Measurements from ENCODE around the gene TUNAR.
"Not testable (repeated sequence)": the region's sequence is repeated elsewhere in the genome, so short reads cannot be mapped to it uniquely, and the experiment has no call there.

Gene TUNAR

DNA sequence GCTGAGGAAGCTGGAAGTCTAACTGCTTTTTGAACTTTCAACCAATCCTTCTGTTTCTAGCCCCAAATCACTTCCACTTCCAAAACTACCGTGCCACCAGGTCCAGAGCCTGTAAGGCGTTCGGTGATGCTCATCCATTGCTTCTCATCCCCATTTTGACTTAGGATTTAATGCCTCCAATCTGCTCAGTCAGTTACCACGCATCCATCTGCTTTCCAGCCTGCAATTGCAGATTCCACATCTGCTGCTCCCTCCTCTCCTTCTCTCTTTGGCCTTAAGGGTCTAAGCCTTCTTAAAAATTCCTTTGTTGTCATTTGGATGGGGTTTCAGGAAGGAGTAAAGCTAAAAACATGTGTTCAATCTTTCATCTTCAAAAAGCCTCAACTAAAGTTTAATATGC, 74.7 kb downstream of the TUNAR start:
- H3K27me3 Mint-ChIP-seq (ENCODE audit: low read depth): no peaks in the 10 kb centered on the region
- H3K36me3 Mint-ChIP-seq (ENCODE audit: low read depth): no peaks in the 10 kb centered on the region
- no peaks in the 10 kb centered on the region for H3K4me1 Mint-ChIP-seq (ENCODE audit: low read depth)
- no peak overlapping the region for H3K27ac Mint-ChIP-seq
- no peak overlapping the region for H3K4me3 Mint-ChIP-seq
- H3K9me3 Mint-ChIP-seq: no peaks in the 10 kb centered on the region
- DNase-seq (ENCODE audit: low spot score): no peak

DNA sequence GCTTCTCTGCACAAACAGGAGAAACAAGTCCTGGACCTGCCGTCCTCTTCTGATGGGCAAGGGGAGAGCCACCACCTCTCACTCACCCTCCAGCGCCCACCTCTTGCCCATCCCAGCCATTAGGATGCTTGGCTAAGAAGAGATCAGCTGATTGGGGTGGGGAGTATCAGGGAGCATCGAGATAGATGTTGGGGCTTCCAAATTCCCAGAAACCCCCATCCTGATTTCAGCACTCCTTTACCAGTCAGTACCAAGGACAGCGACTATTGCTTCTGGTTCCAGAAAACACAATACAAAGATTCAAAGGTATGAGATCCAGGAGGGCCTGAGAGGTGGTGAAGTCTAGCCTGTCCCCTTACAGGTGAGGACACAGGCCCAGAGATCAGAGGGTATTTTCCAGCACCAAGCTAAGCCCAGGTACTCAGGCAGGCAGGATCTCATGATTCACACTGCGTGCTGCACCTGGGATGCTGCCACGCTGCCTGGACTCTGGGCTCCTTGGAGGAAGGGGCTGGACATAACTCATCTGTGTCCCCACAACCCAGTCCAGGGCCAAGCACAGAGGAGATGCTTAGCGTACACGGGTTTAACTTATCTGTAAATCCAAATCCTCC, 76.6 kb downstream of the TUNAR start:
- Mint-ChIP-seq H3K27me3 (ENCODE audit: low read depth) (no peaks in the 10 kb centered on the region), H3K4me1 (ENCODE audit: low read depth) (no peaks in the 10 kb centered on the region), H3K9me3 (no peaks in the 10 kb centered on the region), H3K4me3 (no peak overlapping the region), H3K27ac (no peak overlapping the region), H3K36me3 (ENCODE audit: low read depth) (no peaks in the 10 kb centered on the region)
- DNase-seq (ENCODE audit: low spot score): no peak

DNA sequence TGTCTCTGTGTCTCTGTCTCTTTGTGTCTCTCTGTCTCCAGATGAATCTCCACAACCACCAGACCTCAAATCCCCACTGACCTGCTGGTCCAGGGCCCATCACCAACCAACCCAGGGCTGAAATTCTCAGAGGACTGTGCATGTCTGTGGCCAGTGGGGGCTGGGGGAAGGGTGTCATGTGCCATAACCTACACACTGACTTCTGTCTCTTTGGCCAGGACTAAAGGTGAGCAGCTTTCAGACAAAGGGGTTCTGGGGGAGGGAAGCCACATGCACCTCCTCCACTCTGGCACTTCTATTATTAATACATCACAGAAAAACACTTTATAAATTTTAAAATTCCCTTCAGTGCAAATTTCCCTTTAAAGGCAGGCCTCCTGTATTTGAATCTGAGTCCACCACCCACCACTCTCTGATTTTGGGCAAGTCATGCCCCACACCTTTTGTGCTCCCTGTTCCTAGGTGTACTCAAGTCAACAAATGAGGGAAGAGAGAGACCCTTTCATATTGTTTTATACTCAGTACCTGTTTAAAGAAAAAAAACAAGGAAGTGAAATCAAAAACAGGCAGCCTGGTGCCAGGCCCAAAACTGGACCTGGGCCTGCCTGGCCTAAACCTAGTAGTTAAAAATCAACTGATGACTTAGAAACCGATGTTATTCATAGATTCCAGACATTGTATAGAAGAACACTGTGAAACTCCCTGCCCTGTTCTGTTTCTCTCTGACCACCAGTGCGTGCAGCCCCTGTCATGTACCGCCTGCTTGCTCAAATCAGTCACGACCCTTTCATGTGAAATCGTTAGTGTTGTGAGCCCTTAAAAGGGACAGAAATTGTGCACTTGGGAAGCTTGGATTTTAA, 80.2 kb downstream of the TUNAR start:
- H3K27ac Mint-ChIP-seq: no peak overlapping the region
- H3K4me1 Mint-ChIP-seq (ENCODE audit: low read depth): no peaks in the 10 kb centered on the region
- no peaks in the 10 kb centered on the region for H3K36me3 Mint-ChIP-seq (ENCODE audit: low read depth)

DNA sequence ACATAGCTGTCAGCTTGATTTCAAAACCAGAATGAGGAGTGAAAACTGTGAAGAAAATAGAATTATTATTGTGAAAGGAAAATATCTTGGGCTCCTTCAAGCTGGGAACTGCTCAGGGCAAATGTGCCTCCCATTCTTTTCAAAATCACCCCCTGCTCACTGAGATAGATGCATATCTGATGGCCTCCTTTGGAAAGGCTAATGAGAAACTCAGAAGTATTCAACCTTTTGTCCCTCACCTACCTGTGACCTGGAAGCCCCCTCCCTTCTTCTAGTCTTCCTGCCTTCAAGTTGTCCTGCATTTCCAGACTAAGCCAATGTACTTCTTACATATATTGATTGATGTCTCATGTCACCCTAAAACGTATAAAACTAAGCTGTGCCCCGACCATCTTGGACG, 81.5 kb downstream of the TUNAR start:
- no peaks in the 10 kb centered on the region for H3K9me3 Mint-ChIP-seq
- no peaks in the 10 kb centered on the region for H3K36me3 Mint-ChIP-seq (ENCODE audit: low read depth)
- no peaks in the 10 kb centered on the region for H3K4me1 Mint-ChIP-seq (ENCODE audit: low read depth)
- no peaks in the 10 kb centered on the region for H3K27me3 Mint-ChIP-seq (ENCODE audit: low read depth)
- H3K4me3 Mint-ChIP-seq: no peak overlapping the region
- no peak for DNase-seq (ENCODE audit: low spot score)
- H3K27ac Mint-ChIP-seq: no peak overlapping the region

More for the DNA sequence above, 80.2 kb downstream of the TUNAR start:
- Mint-ChIP-seq H3K4me3 (no peak overlapping the region), H3K27me3 (ENCODE audit: low read depth) (no peaks in the 10 kb centered on the region), H3K9me3 (no peaks in the 10 kb centered on the region)
- DNase-seq (ENCODE audit: low spot score): no peak

DNA sequence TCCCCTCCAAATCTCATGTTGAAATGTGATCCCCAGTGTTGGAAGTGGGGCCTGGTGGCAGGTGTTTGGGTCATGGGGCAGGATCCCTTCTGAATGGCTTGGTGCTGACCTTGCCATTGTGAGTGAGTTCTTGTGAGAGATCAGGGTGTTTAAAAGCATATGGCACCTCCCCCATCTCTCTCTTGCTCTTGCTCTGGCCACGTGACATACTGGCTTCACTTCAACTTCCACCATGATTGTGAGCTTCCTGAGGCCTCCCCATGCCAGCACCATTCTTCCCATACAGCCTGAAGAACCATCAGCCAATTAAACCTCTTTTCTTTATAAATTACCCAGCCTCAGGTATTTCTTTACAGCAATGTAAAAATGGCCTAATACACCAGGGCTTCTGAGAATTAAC, 82.7 kb downstream of the TUNAR start:
- H3K4me3 Mint-ChIP-seq: no peak overlapping the region
- H3K4me1 Mint-ChIP-seq (ENCODE audit: low read depth): no peaks in the 10 kb centered on the region
- DNase-seq (ENCODE audit: low spot score): no peak
- no peaks in the 10 kb centered on the region for H3K27me3 Mint-ChIP-seq (ENCODE audit: low read depth)
- no peaks in the 10 kb centered on the region for H3K9me3 Mint-ChIP-seq
- no peak overlapping the region for H3K27ac Mint-ChIP-seq
- H3K36me3 Mint-ChIP-seq (ENCODE audit: low read depth): no peaks in the 10 kb centered on the region

DNA sequence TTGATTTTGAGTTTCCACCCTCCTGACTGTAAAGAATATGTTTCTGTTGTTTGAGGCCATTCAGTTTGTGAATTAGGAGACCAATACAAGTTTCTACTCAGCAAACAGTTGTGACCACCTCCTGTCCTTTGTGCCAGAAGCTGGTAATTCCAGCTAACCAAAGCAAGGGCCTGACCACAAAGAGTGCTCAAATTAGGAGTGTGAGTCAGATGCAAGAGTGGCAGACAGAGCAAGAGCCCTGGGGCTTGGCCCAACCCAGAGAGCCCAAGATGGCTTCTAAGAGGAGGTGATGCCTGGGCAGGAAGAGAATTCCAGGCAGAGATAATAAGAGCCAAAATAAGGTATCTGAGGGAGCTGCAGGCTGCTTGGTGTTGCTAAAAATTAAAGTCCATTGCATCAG, 84.8 kb downstream of the TUNAR start:
- Mint-ChIP-seq H3K9me3 (no peaks in the 10 kb centered on the region), H3K27ac (no peak overlapping the region), H3K27me3 (ENCODE audit: low read depth) (no peaks in the 10 kb centered on the region), H3K36me3 (ENCODE audit: low read depth) (no peaks in the 10 kb centered on the region), H3K4me3 (no peak overlapping the region), H3K4me1 (ENCODE audit: low read depth) (no peaks in the 10 kb centered on the region)
- no peak for DNase-seq (ENCODE audit: low spot score)

DNA sequence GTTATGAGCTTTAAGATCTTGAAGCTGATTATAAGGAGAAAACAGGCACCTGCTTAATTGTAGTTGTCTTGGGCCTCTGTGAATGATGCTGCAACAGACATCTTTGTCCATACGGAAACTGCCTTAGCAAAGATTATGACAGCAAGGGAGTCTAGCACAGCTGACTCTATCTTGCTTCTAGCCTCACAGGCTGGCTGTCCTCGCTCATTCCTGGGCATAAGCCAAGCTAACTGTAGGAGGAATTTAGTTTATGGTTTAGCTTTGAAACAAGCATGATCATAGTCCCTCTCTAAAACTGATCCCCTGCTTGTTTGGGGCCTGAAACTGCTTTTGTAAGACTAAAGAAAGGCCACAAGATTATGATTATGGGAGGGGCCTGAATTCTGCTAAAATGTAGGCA, 88.3 kb downstream of the TUNAR start:
- Mint-ChIP-seq H3K27ac (no peak overlapping the region), H3K9me3 (no peaks in the 10 kb centered on the region), H3K4me1 (ENCODE audit: low read depth) (no peaks in the 10 kb centered on the region)

DNA sequence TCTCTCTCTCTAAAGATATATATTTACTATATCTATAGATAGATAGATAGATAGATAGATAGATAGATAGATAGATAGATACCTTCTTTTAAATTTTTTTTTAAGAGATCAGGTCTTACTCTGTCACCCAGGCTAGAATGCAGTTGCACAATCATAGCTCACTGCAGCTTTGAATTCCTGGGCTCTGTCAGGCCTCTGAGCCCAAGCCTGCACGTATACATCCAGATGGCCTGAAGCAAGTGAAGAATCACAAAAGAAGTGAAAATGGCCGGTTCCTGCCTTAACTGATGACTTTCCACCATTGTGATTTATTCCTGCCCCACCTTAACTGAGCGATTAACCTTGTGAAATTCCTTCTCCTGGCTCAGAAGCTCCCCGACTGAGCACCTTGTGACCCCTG, 91.4 kb downstream of the TUNAR start:
- not testable (repeated sequence) for DNase-seq (ENCODE audit: low spot score); H3K27ac Mint-ChIP-seq; H3K36me3 Mint-ChIP-seq (ENCODE audit: low read depth); H3K4me1 Mint-ChIP-seq (ENCODE audit: low read depth); H3K9me3 Mint-ChIP-seq; H3K27me3 Mint-ChIP-seq (ENCODE audit: low read depth); H3K4me3 Mint-ChIP-seq

More for the DNA sequence above, 88.3 kb downstream of the TUNAR start:
- H3K36me3 Mint-ChIP-seq (ENCODE audit: low read depth): no peaks in the 10 kb centered on the region
- no peak overlapping the region for H3K4me3 Mint-ChIP-seq
- no peak for DNase-seq (ENCODE audit: low spot score)
- no peaks in the 10 kb centered on the region for H3K27me3 Mint-ChIP-seq (ENCODE audit: low read depth)

Data from T-helper 2 cell treated with Interferon-gamma antibody and Interleukin-4, amounts not matched to agents 5 μg/mL and 100 μg/mL, for 36 hours (primary cell).